ENCODE results near the gene CORO1C.

The CORO1C gene

GRCh38 chr12:108724054-108724889 lies 7.0 kb downstream of the CORO1C start:
- DNase-seq (ENCODE audit: low spot score): no peak

- no peak for DNase-seq (ENCODE audit: low spot score)
Observed at GRCh38 chr12:108722992-108723766, 8.1 kb downstream of the CORO1C start.

GRCh38 chr12:108722463-108722862 lies 8.9 kb downstream of the CORO1C start:
- DNase-seq (ENCODE audit: low spot score): no peak

- DNase-seq (ENCODE audit: low spot score): no peak
Observed at GRCh38 chr12:108721824-108722223, 9.5 kb downstream of the CORO1C start.

- no peak for DNase-seq (ENCODE audit: low spot score)
Observed at GRCh38 chr12:108720757-108721514, 10.4 kb downstream of the CORO1C start.

GRCh38 chr12:108717243-108717642 lies 14.1 kb downstream of the CORO1C start:
- DNase-seq (ENCODE audit: low spot score): no peak

- DNase-seq (ENCODE audit: low spot score): no peak
Observed at GRCh38 chr12:108714866-108715265, 16.5 kb downstream of the CORO1C start.

GRCh38 chr12:108713471-108713870 lies 17.8 kb downstream of the CORO1C start:
- DNase-seq (ENCODE audit: low spot score): no peak

- no peak for DNase-seq (ENCODE audit: low spot score)
Observed at GRCh38 chr12:108712925-108713203, 18.5 kb downstream of the CORO1C start.

- no peak for DNase-seq (ENCODE audit: low spot score)
Observed at GRCh38 chr12:108712165-108712924, 19.0 kb downstream of the CORO1C start.

- no peak for DNase-seq (ENCODE audit: low spot score)
Observed at GRCh38 chr12:108711489-108712164, 19.7 kb downstream of the CORO1C start.

- no peak for DNase-seq (ENCODE audit: low spot score)
Observed at GRCh38 chr12:108709697-108710096, 21.6 kb downstream of the CORO1C start.

- no peak for DNase-seq (ENCODE audit: low spot score)
Observed at GRCh38 chr12:108704527-108704926, 26.8 kb downstream of the CORO1C start.

- DNase-seq (ENCODE audit: low spot score): no peak
Observed at GRCh38 chr12:108702595-108703320, 28.6 kb downstream of the CORO1C start.

GRCh38 chr12:108701779-108702441 lies 29.4 kb downstream of the CORO1C start:
- DNase-seq (ENCODE audit: low spot score): no peak

GRCh38 chr12:108700833-108701541 lies 30.3 kb downstream of the CORO1C start:
- no peak for DNase-seq (ENCODE audit: low spot score)

GRCh38 chr12:108699955-108700563 lies 31.3 kb downstream of the CORO1C start:
- DNase-seq (ENCODE audit: low spot score): no peak

GRCh38 chr12:108697905-108698304 lies 33.4 kb downstream of the CORO1C start:
- DNase-seq (ENCODE audit: low spot score): no peak

- no peak for DNase-seq (ENCODE audit: low spot score)
Observed at GRCh38 chr12:108696996-108697290, 34.4 kb downstream of the CORO1C start.

All from HuH-7.5 (cell line).